H1 (cell line): ENCODE measurements around the gene NEDD8. TPM values are rescaled to one million over a fixed set of nuclear protein-coding genes. Genes with fewer than 3 reads are reported as not detected.
"Not testable (repeated sequence)": the region's sequence is repeated elsewhere in the genome, so short reads cannot be mapped to it uniquely, and the experiment has no call there.

Experiments
- CTCF ChIA-PET: fragments of 300-600 bp; sonication (Branson Sonifier 250); formaldehyde crosslinking; loops from one replicate; lab custom pipeline; 2021; ENCODE audit not compliant: partially characterized antibody; lab: Charles Lee
- POLR2A ChIA-PET: fragments of 300-600 bp; sonication (Branson Sonifier 250); formaldehyde crosslinking; loops from one replicate; lab custom pipeline; 2021; ENCODE audit warnings: inconsistent platforms; ENCODE audit not compliant: partially characterized antibody; lab: Charles Lee
- DNase-seq, 2 experiments: peaks; one replicate each; pipeline versions ENCODE4 v3.0.0 to v3.0.0-alpha.2; 2010 to 2022; ENCODE audit warnings: low spot score in 2 of 2, low read depth in 1 of 2, mixed read lengths in 1 of 2
- FAIRE-seq: peaks from 2 replicates; lab custom pipeline; 2011; peaks lifted over from hg19 to GRCh38; lab: Jason Lieb, UNC
- H2AFZ ChIP-seq: 2 replicates; pipeline ENCODE4 v1.8.1; 2012; ENCODE audit warnings: low read length, inconsistent platforms
- H2AK5ac ChIP-seq: 2 replicates; pipeline ENCODE4 v1.6.1; 2013; ENCODE audit warnings: low read depth, low read length
- H2BK120ac ChIP-seq: replicated peaks from 2 replicates; pipeline ENCODE3; 2013; ENCODE audit warnings: low read depth, low read length, inconsistent platforms
- H2BK12ac ChIP-seq: 2 replicates; pipeline ENCODE4 v1.6.1; 2013; ENCODE audit warnings: low read depth, low read length
- H2BK15ac ChIP-seq: 2 replicates; pipeline ENCODE4 v1.6.1; 2013; ENCODE audit warnings: low read length
- H2BK20ac ChIP-seq: 2 replicates; pipeline ENCODE4 v1.6.1; 2013; ENCODE audit warnings: low read length
- H2BK5ac ChIP-seq: 2 replicates; pipeline ENCODE4 v1.6.1; 2013; ENCODE audit warnings: low read depth, low read length
- H3K14ac ChIP-seq: 2 replicates; pipeline ENCODE4 v1.6.1; 2013; ENCODE audit warnings: inconsistent platforms; ENCODE audit not compliant: insufficient read length
- H3K18ac ChIP-seq: 2 replicates; pipeline ENCODE4 v1.6.1; 2013; ENCODE audit warnings: low read length; ENCODE audit errors: extremely low read depth
- H3K23ac ChIP-seq: 2 replicates; pipeline ENCODE4 v1.6.1; 2013; ENCODE audit warnings: inconsistent platforms; ENCODE audit not compliant: insufficient read length
- H3K23me2 ChIP-seq: 2 replicates; pipeline ENCODE4 v1.6.1; 2013; ENCODE audit warnings: low read depth, low read length
- H3K27ac ChIP-seq: 2 replicates; pipeline ENCODE4 v1.6.1; 2011; ENCODE audit warnings: low read depth, low read length, inconsistent platforms
- H3K27me3 ChIP-seq, 4 experiments: replicated peaks in 1 of 4; 1 replicate in 1 of 4; 2 replicates in 3 of 4; pipeline versions ENCODE4 v1.6.1 to v1.8.1; 2011 to 2013; ENCODE audit warnings: low read length in 3 of 4, mild to moderate bottlenecking in 3 of 4, inconsistent platforms in 2 of 4, mixed read lengths in 2 of 4, moderate library complexity in 1 of 4; ENCODE audit not compliant: control insufficient read depth in 3 of 4, insufficient read depth in 3 of 4; ENCODE audit errors: extremely low read depth in 1 of 4
- H3K36me3 ChIP-seq, 4 experiments: 2 replicates each; pipeline versions ENCODE4 v1.6.1 to v1.8.1; 2011 to 2013; ENCODE audit warnings: mild to moderate bottlenecking in 4 of 4, low read length in 3 of 4, moderate library complexity in 2 of 4, control low read depth in 1 of 4, inconsistent platforms in 1 of 4; ENCODE audit not compliant: insufficient read depth in 4 of 4, control insufficient read depth in 2 of 4
- H3K4ac ChIP-seq: replicated peaks from 2 replicates; pipeline ENCODE3; 2013; ENCODE audit warnings: low read length, low read depth, mixed read lengths, inconsistent platforms; ENCODE audit not compliant: insufficient read length
- H3K4me1 ChIP-seq, 4 experiments: replicated peaks in 1 of 4; 1 replicate in 1 of 4; 2 replicates in 3 of 4; pipeline versions ENCODE4 v1.6.1 to v1.8.1; 2011 to 2013; ENCODE audit warnings: low read length in 3 of 4, inconsistent platforms in 2 of 4, mixed read lengths in 1 of 4; ENCODE audit not compliant: insufficient read depth in 4 of 4, control insufficient read depth in 3 of 4
- H3K4me2 ChIP-seq, 2 experiments: 2 replicates each; pipeline versions ENCODE4 v1.6.1 to v1.8.1; 2011 to 2013; ENCODE audit warnings: low read depth in 2 of 2, low read length in 2 of 2, control low read depth in 1 of 2, inconsistent platforms in 1 of 2, mild to moderate bottlenecking in 1 of 2; ENCODE audit not compliant: insufficient read depth in 1 of 2
- H3K4me3 ChIP-seq, 4 experiments: fragments of 200-600, 300-600 bp in 1 of 4; sonication (generic), shearing (Covaris generic), sonication (Bioruptor Twin) in 1 of 4; 2 replicates each; pipeline versions ENCODE4 v1.5.1 to v1.8.1; 2011 to 2016; ENCODE audit warnings: low read length in 4 of 4, low read depth in 3 of 4, control low read depth in 2 of 4, inconsistent platforms in 2 of 4, mild to moderate bottlenecking in 2 of 4, mixed read lengths in 1 of 4, moderate library complexity in 1 of 4; ENCODE audit not compliant: insufficient read depth in 2 of 4; ENCODE audit errors: extremely low read depth in 1 of 4
- H3K56ac ChIP-seq: replicated peaks from 2 replicates; pipeline ENCODE3; 2013; ENCODE audit warnings: low read depth, mild to moderate bottlenecking, mixed read lengths, low read length, inconsistent platforms; ENCODE audit not compliant: insufficient read length
- H3K79me1 ChIP-seq: 2 replicates; pipeline ENCODE4 v1.6.1; 2013; ENCODE audit warnings: low read depth, low read length, control low read depth
- H3K79me2 ChIP-seq, 2 experiments: 2 replicates each; pipeline versions ENCODE4 v1.6.1 to v1.8.1; 2012 to 2013; ENCODE audit warnings: low read length in 2 of 2, mild to moderate bottlenecking in 2 of 2, inconsistent platforms in 1 of 2; ENCODE audit not compliant: insufficient read depth in 2 of 2, control insufficient read depth in 1 of 2
- H3K9ac ChIP-seq, 4 experiments: replicated peaks in 1 of 4; 1 replicate in 1 of 4; 2 replicates in 3 of 4; pipeline versions ENCODE4 v1.6.1 to v1.8.1; 2011 to 2013; ENCODE audit warnings: low read depth in 3 of 4, low read length in 3 of 4, control low read depth in 2 of 4, mild to moderate bottlenecking in 2 of 4, moderate library complexity in 2 of 4, inconsistent platforms in 1 of 4; ENCODE audit errors: extremely low read depth in 1 of 4
- H3K9me3 ChIP-seq, 2 experiments: 2 replicates each; pipeline versions ENCODE4 v1.6.1 to v1.8.1; 2012 to 2013; ENCODE audit warnings: mild to moderate bottlenecking in 2 of 2, moderate library complexity in 2 of 2, control low read depth in 1 of 2, inconsistent platforms in 1 of 2, low read depth in 1 of 2, low read length in 1 of 2, mixed read lengths in 1 of 2; ENCODE audit not compliant: insufficient read depth in 2 of 2
- H4K20me1 ChIP-seq, 2 experiments: replicated peaks in 1 of 2; 2 replicates each; pipeline versions ENCODE3 to v1.8.1; 2011 to 2013; ENCODE audit warnings: inconsistent platforms in 2 of 2, low read length in 2 of 2, mild to moderate bottlenecking in 1 of 2; ENCODE audit not compliant: insufficient read depth in 2 of 2, control insufficient read depth in 1 of 2
- H4K5ac ChIP-seq: 2 replicates; pipeline ENCODE4 v1.6.1; 2013; ENCODE audit warnings: low read length, low read depth, mixed read lengths, inconsistent platforms; ENCODE audit not compliant: insufficient read length
- H4K8ac ChIP-seq: 2 replicates; pipeline ENCODE4 v1.8.0; 2013; ENCODE audit warnings: mild to moderate bottlenecking, moderate library complexity, low read length, inconsistent platforms; ENCODE audit not compliant: insufficient read depth; ENCODE audit errors: extremely low read depth
- H4K91ac ChIP-seq: replicated peaks from 2 replicates; pipeline ENCODE3; 2013; ENCODE audit warnings: low read length, mixed read lengths, inconsistent platforms; ENCODE audit not compliant: insufficient read length
- WGBS, 2 experiments: shearing (Covaris generic) in 1 of 2; methylation state at CpG; one replicate each; pipeline versions ENCODE4 v1.1.6 to v1.1.7; 2013 to 2015; ENCODE audit warnings: low lambda C conversion rate in 2 of 2, mixed read lengths in 2 of 2, inconsistent platforms in 1 of 2, low coverage in 1 of 2, missing lambda C conversion rate in 1 of 2; ENCODE audit not compliant: insufficient replicate concordance in 2 of 2, insufficient coverage in 1 of 2, insufficient read length in 1 of 2; ENCODE audit errors: extremely low coverage in 1 of 2, missing lambda C conversion rate in 1 of 2; 5-methylcytosine and 5-hydroxymethylcytosine counted together
- polyA plus RNA-seq, 7 experiments: library from polyadenylated mRNA; depleted of rRNA in 3 of 7; stranded (reverse) in 5 of 7; unstranded in 2 of 7; fragments of >200 nt in 5 of 7; fragments of 200-250 nt in 2 of 7; gene quantifications; 1 replicate in 5 of 7; 2 replicates in 1 of 7; 4 replicates in 1 of 7; pipeline versions ENCODE4 v1.2.1 to v1.2.3, GENCODE V29; 2011 to 2013; ENCODE audit warnings: missing spikeins in 2 of 7, mixed read lengths in 2 of 7
- total RNA-seq: library from RNA; stranded (reverse); fragmentation: NEBNext Ultra II Directional; extraction: Animal tissue kit (Norgen Biotek cat#: 25700); gene quantifications from 2 replicates; pipeline ENCODE4 v1.2.1, GENCODE V29; 2021

The NEDD8 gene
- total and polyA plus RNA-seq, 2 of the 8 experiments (the other 6 are each of a cell fraction or from before 2014, with no cell fraction given): 253 to 317 TPM

DNA sequence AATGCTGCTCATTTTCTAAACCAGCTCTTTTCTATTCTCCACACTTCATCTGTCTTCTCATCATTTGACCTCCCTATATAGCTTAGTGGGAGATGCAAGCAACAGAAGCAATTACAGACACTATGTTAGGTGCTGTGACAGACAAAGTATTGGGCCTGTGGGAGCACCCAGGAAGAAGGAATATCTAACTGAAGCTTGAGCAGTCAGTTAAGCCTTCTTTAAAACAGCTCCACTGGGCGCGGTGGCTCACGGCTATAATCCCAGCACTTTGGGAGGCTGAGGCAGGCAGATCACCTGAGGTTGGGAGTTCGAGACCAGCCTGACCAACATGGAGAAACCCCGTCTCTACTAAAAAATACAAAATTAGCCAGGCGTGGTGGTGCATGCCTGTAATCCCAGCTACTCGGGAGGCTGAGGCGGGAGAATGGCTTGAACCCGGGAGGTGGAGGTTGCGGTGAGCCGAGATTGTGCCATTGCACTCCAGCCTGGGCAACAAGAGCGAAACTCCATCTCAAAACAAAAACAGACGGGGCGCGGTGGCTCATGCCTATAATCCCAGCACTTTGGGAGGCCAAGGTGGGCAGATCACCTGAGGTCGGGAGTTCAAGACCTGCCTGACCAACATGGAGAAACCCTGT, 28.8 kb downstream of the NEDD8 start:
- peaks cover 9 to 39% (median 25%) of the 10 kb centered on the region in 4 experiments; a peak in 7 of 8 replicates for H3K36me3 ChIP-seq
- not testable (repeated sequence) for H2BK15ac ChIP-seq, H3K18ac ChIP-seq, H3K79me2 ChIP-seq, H3K23ac ChIP-seq, H3K23me2 ChIP-seq, DNase-seq, H4K20me1 ChIP-seq, H3K9me3 ChIP-seq, H3K79me1 ChIP-seq, H2AFZ ChIP-seq, FAIRE-seq, H3K14ac ChIP-seq, H4K8ac ChIP-seq, H3K56ac ChIP-seq, H3K4me1 ChIP-seq, H3K27me3 ChIP-seq, H2BK20ac ChIP-seq, H4K91ac ChIP-seq
- H2BK120ac ChIP-seq: peak overlapping the region; percentile 86
- H3K4me2 ChIP-seq: peak overlapping the region; percentile 45 to 48; a peak in 2 of 4 replicates
- H3K9ac ChIP-seq: peak overlapping the region in 1 of 4 experiments; percentile 32; a peak in 1 of 7 replicates
- ChIA-PET POLR2A (interaction anchor here (0.7 to 5.0 kb wide), 9 partner anchors 8 to 102 kb away, joined by 3 to 24 read pairs (median 6); partner anchors contain the start of genes CHMP4A, IPO4, MDP1 and REC8), CTCF (interaction anchor here (1.0 to 2.3 kb wide), 2 partner anchors 11 to 14 kb away, joined by 3 to 9 read pairs; partner anchors contain the start of gene CHMP4A)
- 88% methylated on average over 16 of the region's 16 CpGs; no CpG with 5 or more reads in 1 of the 2 experiments for WGBS, 2 experiments
- peak overlapping the region in 1 of 4 experiments; percentile 36; a peak in 2 of 8 replicates for H3K4me3 ChIP-seq
- peak overlapping the region; percentile 88; the same call in 1 of the 2 replicates for H2BK12ac ChIP-seq
- H3K4ac ChIP-seq: peak overlapping the region; percentile 74
- H3K27ac ChIP-seq: peak overlapping the region; percentile 63; the same call in 1 of the 2 replicates
- H4K5ac ChIP-seq: peak overlapping the region; percentile 50
- peak overlapping the region; percentile 89; the same call in 1 of the 2 replicates for H2BK5ac ChIP-seq
- 0 out of 2 replicates have a peak overlapping the region, but pooled peaks have one; percentile 33 for H2AK5ac ChIP-seq
